NCI-H2107 (cell line): Measurements from ENCODE around the gene TGM4.
"Not testable (repeated sequence)": the region's sequence is repeated elsewhere in the genome, so short reads cannot be mapped to it uniquely, and the experiment has no call there.

Source experiments
- DNase-seq: peaks from one replicate; lab custom pipeline; 2025; lab: John Stamatoyannopoulos, UW

Gene TGM4

DNA sequence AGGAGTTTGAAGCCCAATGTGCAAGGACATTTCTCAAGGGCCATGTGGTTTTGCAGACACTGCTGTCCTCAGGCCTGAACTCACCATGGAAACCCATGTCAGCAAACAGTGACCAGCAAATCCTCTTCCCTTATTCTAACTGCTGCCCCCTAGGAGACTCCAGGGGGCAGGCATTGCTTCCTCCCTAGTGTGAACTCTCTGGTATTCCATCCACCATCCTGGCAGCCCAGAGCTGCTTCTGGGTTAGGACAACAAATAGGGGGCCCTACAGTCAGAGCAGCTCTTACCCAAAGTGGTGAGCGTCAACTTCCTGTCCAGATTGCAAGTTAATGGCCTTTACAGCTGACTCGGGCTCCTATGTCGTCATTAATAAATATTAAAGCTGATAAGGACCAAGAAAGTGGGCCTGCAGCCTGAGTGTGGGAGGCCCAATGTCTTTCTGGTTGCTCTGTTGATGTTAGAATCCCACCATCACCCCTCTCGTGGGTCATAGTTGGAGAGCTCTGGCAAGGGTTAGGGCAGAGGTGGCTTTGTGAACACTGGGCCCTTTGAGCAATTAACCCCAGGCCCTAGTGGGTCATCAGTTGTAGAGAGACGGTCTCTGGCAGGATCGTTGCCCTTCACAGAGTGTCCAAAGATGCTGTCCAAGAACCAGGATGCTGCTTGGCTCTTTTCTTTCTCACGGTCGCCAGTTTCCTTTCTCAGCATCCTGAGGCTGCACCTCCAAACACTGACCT, 41.5 kb downstream of the TGM4 start:
- no peak for DNase-seq

- DNase-seq, result no peak
Measured at GRCh38 chr3:44918087-44918486, 43.7 kb downstream of the TGM4 start.

- no peak for DNase-seq
Measured at GRCh38 chr3:44918581-44918980, 44.2 kb downstream of the TGM4 start.

- DNase-seq, result no peak
Measured at GRCh38 chr3:44920081-44920480, 45.7 kb downstream of the TGM4 start.

DNA sequence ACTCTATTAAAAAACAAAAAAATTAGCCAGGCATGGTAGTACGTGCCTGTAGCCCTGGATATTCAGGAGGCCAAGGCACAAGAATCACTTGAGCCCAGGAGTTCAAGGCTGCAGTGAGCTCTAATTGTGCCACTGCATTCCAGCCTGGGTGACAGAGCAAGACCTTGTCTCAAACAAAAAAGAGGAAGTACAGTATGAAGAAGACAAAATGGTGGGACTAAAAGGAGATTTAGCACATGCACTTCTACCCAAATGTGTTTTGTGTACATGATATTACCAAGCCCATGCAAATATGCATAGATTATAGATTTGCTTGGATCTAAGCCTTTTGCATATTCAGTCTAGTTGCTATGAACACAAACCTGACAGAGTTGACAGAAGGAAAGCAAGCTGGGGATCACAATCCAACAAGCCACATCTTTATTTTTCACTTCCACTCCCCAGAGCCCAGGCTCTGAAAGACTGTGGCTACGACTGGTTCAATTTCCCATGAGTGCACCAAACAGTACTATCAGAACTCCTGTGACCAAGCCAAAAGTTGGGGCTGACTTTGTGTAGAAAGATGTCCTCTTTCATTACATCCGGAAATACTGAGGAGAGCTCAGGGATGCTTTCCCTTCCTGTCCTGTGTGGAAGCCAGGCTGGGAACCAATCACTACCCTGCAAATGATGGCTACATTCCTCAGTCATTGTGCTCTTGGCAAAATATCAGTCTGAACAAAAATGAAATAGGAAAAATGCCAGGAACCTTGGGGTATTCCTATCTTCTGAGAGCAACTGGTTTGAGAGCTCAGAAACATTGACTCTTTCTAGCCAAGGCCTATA, 49.4 kb downstream of the TGM4 start:
- DNase-seq, result no peak

DNA sequence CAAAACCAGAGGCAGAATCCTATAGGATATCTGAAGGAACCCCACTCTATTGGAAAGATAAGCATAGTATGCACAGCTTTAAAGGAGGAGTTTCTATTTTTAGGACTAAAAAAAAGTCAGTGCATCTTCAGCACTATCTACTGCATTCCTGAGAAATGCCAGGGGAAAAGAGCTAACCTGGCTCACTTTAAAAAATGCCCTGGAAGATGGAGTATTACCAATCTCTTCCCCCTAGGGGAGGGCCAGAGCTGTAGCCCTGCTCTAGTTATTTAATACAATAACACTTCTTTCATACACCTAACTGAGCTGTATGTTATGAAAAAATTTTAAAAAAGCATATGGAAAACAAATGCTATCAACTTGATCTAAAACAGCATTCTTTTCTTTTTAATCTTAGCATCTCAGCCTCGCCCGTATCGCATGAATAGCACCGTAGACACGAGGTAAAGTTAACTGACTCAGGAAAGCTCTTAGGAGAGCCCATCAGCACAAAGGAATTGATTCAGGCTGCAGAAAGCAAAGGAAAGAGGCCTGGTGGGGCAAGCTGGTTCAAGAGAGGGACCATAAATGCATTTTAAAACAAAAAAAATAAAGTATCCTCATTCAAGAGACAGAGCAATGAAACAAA, 50.2 kb downstream of the TGM4 start:
- no peak for DNase-seq

- DNase-seq, result no peak
Measured at GRCh38 chr3:44926172-44926571, 51.8 kb downstream of the TGM4 start.

DNA sequence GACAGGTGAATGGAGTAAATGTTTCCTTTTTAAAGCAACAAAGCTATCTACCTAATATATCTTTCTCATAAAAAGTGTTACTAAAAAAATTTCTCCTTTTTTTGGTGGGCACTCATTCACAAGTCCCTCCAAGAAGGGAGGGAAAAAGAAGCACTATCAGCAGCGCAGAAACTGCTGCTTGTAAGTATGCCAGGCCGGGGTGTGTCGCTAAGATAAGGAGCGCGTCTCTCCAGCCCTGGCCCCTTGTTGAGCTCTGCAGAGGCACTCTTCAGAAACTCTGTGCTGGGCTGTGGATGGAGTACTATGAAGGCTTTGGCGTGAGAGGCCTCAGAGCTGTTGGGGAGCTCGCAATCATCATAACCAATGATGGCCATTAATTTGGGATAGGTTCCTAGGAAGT, 52.5 kb downstream of the TGM4 start:
- DNase-seq, result no peak

DNA sequence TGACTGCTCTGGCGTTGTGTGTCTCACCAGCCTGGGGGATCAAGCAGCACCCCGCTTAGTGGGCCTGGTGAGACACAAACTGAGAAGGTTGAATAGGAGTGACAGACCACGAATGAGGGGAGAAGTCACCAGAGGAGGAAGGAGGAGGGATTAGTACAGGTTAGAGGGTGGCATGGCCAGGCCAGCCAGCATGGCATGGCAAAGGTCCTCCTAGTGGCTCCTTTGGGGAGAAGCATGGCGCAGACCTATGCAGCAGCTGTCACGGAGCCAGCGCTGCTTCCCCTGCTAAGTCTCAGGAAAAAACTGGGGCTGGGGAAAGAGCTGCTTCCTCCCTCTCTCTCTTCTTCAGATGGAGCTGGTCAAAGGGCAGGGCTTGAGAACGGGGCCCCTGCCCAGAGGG, 53.0 kb downstream of the TGM4 start:
- no peak for DNase-seq

DNA sequence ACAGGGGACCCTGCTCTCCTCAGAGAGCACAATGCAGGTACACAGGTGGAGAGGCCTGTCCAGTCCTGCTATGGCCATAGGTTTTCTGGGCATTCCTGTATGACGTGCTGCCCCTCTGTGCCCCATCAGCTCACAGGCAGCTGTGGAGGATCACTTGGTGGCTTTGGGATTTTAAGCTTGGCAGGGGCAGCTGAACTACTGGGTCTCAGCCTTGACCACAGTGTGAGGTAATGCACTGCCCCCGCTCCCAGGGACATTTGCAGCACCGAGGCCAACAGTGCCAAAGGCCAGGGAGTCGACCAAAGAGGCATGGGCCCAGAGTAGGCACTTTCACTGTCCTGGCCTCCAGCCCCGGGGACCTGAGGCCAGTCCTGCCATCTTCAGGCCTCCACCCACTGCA, 55.4 kb downstream of the TGM4 start:
- DNase-seq, result no peak

DNA sequence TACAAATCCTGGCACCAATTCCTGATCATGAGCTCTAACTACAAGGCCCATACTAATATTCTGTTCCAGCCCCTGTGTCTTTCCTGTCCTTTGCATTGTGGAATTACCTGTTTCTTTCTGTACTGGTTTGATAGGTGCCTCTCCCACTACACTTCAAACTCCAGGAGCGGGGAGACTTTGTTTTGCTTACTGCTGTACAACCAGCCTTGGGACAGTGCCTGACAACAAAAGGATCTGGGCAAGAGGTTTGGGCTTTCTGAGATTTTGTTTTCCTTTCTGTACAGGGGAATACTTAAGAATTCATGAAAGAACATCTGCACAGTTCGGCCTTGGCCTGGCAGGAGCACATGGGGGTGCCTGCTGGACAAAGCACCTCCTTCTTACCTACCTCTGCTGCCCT, 56.5 kb downstream of the TGM4 start:
- DNase-seq, result no peak

DNA sequence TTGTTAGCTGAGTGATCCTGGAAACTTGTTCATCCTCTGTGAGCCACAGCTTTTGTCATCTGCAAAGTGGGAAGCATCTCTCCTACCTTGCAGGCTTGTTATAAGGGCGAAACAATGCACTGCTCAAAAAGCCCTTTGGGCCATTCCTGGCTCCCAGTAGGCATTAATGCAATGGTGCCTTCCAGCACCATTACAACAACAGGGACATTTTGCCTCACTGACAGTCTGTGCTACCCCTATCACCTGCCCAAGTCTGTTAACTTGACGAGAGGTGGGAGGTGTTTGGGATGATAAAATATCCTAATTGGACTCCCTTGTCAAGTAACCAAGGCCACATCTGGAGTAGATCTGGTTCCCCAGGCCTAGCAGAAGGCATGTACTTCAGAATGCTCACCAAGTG, 57.4 kb downstream of the TGM4 start:
- DNase-seq, result no peak

- no peak for DNase-seq
Measured at GRCh38 chr3:44932271-44932670, 57.9 kb downstream of the TGM4 start.

- no peak for DNase-seq
Measured at GRCh38 chr3:44932986-44933944, 58.9 kb downstream of the TGM4 start.

GRCh38 chr3:44939581-44940036, 65.2 kb downstream of the TGM4 start:
- no peak for DNase-seq

DNA sequence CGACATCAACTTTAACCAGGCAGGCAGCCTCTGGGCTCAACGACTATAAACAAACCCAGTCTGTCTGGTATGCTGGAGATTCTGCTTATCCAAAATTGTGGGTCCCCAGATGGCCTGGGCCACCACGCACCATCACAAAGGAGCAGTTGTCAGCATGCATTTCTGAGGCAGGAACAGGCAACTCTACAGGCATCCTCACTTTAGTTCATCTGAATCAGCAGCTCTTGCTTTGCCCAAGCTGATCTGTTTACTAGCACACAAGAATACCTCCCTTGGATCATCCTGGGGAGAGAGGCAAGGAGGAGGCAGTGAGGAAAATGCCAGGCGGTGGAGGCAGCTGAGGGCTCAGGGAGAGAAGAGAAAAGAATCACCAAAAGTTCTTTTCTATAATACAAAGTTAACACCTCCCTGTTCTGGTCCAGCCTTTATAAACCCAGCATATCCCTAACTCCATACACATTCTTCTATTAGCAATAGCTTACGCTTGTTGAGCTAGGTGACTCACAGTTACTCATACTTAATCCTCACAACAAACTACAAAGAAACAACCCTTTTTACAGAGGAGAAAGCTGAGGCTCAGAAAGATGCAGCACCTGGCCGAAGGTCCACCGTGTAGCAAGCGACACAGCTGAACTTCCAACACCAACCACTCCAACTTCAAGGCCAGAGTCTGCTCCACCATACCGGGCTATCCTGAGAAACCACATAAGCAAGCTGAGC, 68.0 kb downstream of the TGM4 start:
- no peak for DNase-seq

- no peak for DNase-seq
Measured at GRCh38 chr3:44948239-44948638, 73.8 kb downstream of the TGM4 start.

- not testable (repeated sequence) for DNase-seq
Measured at GRCh38 chr3:44949770-44950169, 75.4 kb downstream of the TGM4 start.

- no peak for DNase-seq
Measured at GRCh38 chr3:44950275-44950734, 75.9 kb downstream of the TGM4 start.

DNA sequence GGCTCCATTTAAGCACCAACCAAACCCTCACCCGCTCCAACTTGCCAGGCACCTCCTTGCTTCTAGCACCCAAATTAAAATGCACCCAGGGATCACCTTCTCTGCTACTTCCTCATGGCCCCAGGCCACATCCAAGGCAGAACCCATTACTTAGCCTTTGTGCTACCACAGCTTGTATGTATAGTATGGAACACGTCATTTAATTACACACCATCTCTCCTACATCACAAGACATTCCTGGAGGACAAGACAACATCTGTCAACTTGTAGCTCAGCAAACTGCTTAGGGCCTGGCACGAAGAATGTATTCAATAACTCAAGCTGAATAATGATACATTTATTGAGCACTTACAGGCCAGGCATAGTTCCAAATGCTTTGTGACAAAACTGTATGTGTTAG, 78.3 kb downstream of the TGM4 start:
- no peak for DNase-seq

GRCh38 chr3:44954304-44954703, 79.9 kb downstream of the TGM4 start:
- no peak for DNase-seq
